A549 (cell line): ENCODE measurements around the gene LMBR1.

Source experiments
- JUNB ChIP-seq: fragments of >200 bp; sonication (Bioruptor Twin); formaldehyde crosslinking; IDR thresholded peaks from 2 replicates; pipeline ENCODE4 v1.6.1; 2016
- KDM1A ChIP-seq: fragments of 200-600 bp; sonication (generic); IDR thresholded peaks from 2 replicates; pipeline ENCODE4 v1.6.1; 2016; ENCODE audit warnings: low read depth, mild to moderate bottlenecking
- KDM5A ChIP-seq: fragments of 200-600 bp; sonication (generic); IDR thresholded peaks from 2 replicates; pipeline ENCODE4 v1.6.1; 2016; ENCODE audit warnings: antibody characterized with exemption, mild to moderate bottlenecking
- PHF8 ChIP-seq: fragments of 200-600 bp; sonication (generic); IDR thresholded peaks from 2 replicates; pipeline ENCODE4 v1.6.1; 2016; ENCODE audit warnings: low read depth, mild to moderate bottlenecking, antibody characterized with exemption, moderate library complexity, borderline replicate concordance
- POLR2A ChIP-seq: IDR thresholded peaks from 2 replicates; pipeline ENCODE4 v1.6.1; 2012; ENCODE audit warnings: mild to moderate bottlenecking, low read length
- POLR2AphosphoS2 ChIP-seq: conservative IDR thresholded peaks from 2 replicates; pipeline ENCODE4 v1.6.1; 2012; ENCODE audit warnings: low read length, improper control_type of control experiment, inconsistent platforms
- RAD21 ChIP-seq, 2 experiments: fragments of >200 bp in 1 of 2; sonication (Bioruptor Twin) in 1 of 2; formaldehyde crosslinking in 1 of 2; IDR thresholded peaks in 1 of 2; conservative IDR thresholded peaks in 1 of 2; 2 replicates in 1 of 2; 3 replicates in 1 of 2; pipeline ENCODE4 v1.6.1; 2012 to 2018; ENCODE audit warnings: inconsistent platforms in 1 of 2
- RARB ChIP-seq: fragments of 250-450 bp; sonication (Bioruptor Pico); IDR thresholded peaks from 2 replicates; pipeline ENCODE4 v1.8.0; 2021; ENCODE audit warnings: mild to moderate bottlenecking, moderate library complexity
- SREBF2 ChIP-seq: fragments of 450-650 bp; IDR thresholded peaks from 2 replicates; pipeline ENCODE4 v1.6.1; 2014; ENCODE audit warnings: mild to moderate bottlenecking, moderate library complexity
- ZSCAN20 ChIP-seq: fragments of 250-450 bp; sonication (Bioruptor Pico); IDR thresholded peaks from 2 replicates; pipeline ENCODE4 v1.8.0; 2022; ENCODE audit warnings: mild to moderate bottlenecking, moderate library complexity
- TF ChIP-seq, protein P1 (sequence below): fragments of >200 bp; sonication (Bioruptor Twin); formaldehyde crosslinking; IDR thresholded peaks from 3 replicates; pipeline ENCODE4 v1.5.1; 2016
- TF ChIP-seq, protein P2 (sequence below): fragments of 200-600 bp; sonication (generic); IDR thresholded peaks from 2 replicates; pipeline ENCODE4 v1.6.1; 2016; ENCODE audit warnings: antibody characterized with exemption, mild to moderate bottlenecking, moderate library complexity
- TF ChIP-seq, protein P3 (sequence below): IDR thresholded peaks from 2 replicates; pipeline ENCODE4 v1.6.1; 2012

DNA sequence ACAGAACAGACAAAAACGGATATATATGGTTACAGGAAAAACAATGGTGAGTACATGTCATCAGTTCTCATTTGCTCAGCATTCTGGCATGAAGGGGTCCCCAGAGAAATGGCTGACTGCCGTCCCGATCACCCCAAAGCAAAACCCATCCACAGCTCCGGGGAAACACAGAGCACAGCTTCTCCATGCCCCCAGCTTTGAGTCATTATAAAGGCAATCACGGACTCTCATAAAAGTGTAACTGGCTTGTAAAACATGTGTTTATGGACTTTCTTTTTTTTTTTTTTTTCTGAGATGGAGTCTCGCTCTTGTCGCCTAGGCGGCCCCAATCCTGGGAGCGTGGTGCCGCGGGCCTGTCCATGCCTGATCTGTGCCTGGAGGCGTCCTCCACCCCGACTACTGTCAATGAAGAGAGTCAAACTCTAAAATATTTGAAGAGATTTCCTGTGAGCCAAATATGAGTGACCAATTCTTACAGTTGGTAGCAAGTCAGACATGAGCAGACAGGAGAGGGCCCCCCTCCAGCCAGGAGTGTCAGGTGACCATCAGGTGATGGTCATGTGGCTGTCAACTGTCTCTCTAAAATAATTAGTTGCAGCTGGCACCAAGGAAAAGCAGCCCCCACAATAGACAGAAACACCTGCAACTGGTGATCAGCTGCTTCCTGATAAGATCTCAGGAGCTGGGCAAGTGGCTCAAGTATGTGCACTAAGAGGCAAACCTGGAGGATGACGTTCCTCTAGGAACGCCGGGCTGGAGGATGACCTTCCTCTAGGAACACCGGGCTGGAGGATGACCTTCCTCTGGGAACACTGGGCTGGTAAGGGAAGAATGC lies 34.8 kb upstream of the LMBR1 start:
- TF ChIP-seq POLR2A (no peak), POLR2AphosphoS2 (no peak), PHF8 (no peak), KDM1A (no peak), RAD21 (conservative IDR thresholded peaks at IDR 0.05 in 1 of 2, IDR thresholded peaks at IDR 0.05 in 1 of 2) (no peak), KDM5A (no peak), SREBF2 (no peak), ZSCAN20 (CRISPR knock-in tag) (no peak), RARB (CRISPR knock-in tag) (no peak), JUNB (no peak)
- TF ChIP-seq, protein P1, sequence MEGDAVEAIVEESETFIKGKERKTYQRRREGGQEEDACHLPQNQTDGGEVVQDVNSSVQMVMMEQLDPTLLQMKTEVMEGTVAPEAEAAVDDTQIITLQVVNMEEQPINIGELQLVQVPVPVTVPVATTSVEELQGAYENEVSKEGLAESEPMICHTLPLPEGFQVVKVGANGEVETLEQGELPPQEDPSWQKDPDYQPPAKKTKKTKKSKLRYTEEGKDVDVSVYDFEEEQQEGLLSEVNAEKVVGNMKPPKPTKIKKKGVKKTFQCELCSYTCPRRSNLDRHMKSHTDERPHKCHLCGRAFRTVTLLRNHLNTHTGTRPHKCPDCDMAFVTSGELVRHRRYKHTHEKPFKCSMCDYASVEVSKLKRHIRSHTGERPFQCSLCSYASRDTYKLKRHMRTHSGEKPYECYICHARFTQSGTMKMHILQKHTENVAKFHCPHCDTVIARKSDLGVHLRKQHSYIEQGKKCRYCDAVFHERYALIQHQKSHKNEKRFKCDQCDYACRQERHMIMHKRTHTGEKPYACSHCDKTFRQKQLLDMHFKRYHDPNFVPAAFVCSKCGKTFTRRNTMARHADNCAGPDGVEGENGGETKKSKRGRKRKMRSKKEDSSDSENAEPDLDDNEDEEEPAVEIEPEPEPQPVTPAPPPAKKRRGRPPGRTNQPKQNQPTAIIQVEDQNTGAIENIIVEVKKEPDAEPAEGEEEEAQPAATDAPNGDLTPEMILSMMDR: no peak
- TF ChIP-seq, protein P2, sequence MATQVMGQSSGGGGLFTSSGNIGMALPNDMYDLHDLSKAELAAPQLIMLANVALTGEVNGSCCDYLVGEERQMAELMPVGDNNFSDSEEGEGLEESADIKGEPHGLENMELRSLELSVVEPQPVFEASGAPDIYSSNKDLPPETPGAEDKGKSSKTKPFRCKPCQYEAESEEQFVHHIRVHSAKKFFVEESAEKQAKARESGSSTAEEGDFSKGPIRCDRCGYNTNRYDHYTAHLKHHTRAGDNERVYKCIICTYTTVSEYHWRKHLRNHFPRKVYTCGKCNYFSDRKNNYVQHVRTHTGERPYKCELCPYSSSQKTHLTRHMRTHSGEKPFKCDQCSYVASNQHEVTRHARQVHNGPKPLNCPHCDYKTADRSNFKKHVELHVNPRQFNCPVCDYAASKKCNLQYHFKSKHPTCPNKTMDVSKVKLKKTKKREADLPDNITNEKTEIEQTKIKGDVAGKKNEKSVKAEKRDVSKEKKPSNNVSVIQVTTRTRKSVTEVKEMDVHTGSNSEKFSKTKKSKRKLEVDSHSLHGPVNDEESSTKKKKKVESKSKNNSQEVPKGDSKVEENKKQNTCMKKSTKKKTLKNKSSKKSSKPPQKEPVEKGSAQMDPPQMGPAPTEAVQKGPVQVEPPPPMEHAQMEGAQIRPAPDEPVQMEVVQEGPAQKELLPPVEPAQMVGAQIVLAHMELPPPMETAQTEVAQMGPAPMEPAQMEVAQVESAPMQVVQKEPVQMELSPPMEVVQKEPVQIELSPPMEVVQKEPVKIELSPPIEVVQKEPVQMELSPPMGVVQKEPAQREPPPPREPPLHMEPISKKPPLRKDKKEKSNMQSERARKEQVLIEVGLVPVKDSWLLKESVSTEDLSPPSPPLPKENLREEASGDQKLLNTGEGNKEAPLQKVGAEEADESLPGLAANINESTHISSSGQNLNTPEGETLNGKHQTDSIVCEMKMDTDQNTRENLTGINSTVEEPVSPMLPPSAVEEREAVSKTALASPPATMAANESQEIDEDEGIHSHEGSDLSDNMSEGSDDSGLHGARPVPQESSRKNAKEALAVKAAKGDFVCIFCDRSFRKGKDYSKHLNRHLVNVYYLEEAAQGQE: no peak
- TF ChIP-seq, protein P3, sequence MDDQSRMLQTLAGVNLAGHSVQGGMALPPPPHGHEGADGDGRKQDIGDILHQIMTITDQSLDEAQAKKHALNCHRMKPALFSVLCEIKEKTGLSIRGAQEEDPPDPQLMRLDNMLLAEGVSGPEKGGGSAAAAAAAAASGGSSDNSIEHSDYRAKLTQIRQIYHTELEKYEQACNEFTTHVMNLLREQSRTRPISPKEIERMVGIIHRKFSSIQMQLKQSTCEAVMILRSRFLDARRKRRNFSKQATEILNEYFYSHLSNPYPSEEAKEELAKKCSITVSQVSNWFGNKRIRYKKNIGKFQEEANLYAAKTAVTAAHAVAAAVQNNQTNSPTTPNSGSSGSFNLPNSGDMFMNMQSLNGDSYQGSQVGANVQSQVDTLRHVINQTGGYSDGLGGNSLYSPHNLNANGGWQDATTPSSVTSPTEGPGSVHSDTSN: no peak
